Activated gamma-delta T cell treated with anti-CD3 and anti-CD28 coated beads, Interleukin-2, amount 50 U/mL, for 16 hours (primary cell): ENCODE results near the gene MSH3.
"Not testable (repeated sequence)": the region's sequence is repeated elsewhere in the genome, so short reads cannot be mapped to it uniquely, and the experiment has no call there.

ENCODE experiments used
- DNase-seq: peaks from one replicate; pipeline ENCODE4 v3.0.0-alpha.2; 2020; ENCODE audit warnings: low read depth

Gene MSH3

DNA sequence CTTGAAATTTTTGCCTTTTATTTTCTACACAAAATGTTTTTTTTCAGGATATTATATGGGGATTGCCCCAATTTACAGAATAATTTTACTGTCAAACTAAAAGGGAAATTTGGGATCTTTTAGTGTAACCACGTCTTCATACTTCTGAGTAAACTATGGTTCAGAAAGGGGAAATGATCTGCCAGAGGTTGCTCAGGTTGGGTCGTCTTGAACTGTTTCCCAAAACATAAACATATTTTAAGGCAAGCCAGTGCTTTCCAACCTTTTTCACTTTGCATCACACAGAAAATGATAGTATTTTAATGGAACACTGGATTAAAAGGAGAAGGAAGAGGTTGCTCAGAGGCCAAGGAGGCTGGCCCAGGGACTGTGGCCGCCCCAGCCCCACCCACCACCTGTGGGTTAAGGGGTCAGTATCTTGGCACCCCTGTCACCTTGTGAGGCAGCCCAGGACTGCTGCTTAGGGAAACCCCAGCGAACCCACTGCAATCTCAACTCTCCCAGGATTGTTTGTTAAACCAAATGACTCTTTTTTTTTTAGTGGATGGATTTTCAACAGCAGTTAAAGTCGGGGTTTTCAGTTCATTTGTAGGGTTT is 143.1 kb downstream of the MSH3 start:
- no peak for DNase-seq

GRCh38 chr5:80798166-80798565 is 143.7 kb downstream of the MSH3 start:
- no peak for DNase-seq

GRCh38 chr5:80798633-80799032 is 144.2 kb downstream of the MSH3 start:
- no peak for DNase-seq

GRCh38 chr5:80799041-80799440 is 144.6 kb downstream of the MSH3 start:
- DNase-seq = no peak

DNA sequence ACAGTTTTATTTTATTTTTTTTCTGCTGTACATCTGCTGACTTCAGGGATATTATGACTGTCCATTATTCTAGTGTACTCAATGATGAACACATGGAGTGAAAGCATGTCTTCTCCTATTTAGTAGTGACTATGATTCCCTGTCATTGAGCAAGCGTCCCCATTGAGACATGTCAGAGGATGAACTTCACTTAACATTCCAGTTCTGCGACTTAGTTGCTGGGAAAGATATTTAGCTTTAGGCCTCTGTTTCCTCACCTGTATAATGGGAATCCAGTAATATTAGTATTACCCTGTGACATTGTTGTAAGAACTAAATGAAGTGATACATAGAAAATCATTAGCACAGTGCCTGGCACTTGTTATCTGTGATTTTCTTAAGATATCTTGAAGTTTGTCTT is 145.1 kb downstream of the MSH3 start:
- DNase-seq = no peak

GRCh38 chr5:80804332-80804731 is 149.9 kb downstream of the MSH3 start:
- no peak for DNase-seq

GRCh38 chr5:80805038-80805437 is 150.6 kb downstream of the MSH3 start:
- DNase-seq = no peak

- no peak for DNase-seq
Observed at GRCh38 chr5:80806929-80807328, 152.5 kb downstream of the MSH3 start.

- DNase-seq = no peak
Observed at GRCh38 chr5:80809451-80809850, 155.0 kb downstream of the MSH3 start.

DNA sequence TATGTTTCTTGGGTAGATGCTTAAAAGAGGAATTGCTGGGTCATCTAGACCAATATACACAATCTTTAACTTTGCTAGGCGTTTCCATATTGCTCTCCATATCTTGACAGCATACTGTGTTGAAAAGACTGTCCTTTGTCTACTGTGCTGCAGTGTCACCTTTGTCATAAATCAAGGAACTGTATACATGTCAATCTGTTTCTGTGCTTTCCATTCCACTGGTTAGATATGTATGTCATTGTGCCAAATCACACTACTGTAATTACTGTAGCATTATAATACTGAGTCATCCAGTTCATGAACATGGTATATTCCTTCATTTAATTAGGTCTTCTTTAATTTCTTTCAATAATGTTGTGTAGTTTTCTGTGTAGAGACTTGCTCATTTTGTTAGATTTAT is 156.0 kb downstream of the MSH3 start:
- no peak for DNase-seq

DNA sequence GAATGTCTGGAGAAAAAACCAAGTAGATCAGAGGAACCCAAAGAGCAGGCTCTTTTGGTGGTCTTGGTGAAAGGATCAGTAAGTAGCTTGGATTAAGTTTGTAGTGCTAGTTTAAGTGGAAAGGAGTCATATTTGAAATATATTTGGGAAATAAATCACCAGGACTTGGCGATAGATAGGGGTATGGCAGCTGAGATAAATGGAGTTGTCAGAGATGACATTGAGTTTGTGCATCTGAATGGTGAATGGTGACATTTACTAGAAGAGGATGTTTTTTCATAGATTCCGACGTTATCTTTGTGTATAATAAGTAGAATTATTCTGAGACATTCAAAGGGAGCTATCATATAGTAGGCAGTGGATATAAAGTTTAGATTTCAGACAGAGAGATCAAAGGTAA is 162.1 kb downstream of the MSH3 start:
- no peak for DNase-seq

GRCh38 chr5:80820685-80821084 is 166.2 kb downstream of the MSH3 start:
- DNase-seq = no peak

GRCh38 chr5:80822640-80823039 is 168.2 kb downstream of the MSH3 start:
- DNase-seq = no peak

GRCh38 chr5:80824159-80824558 is 169.7 kb downstream of the MSH3 start:
- not testable (repeated sequence) for DNase-seq

DNA sequence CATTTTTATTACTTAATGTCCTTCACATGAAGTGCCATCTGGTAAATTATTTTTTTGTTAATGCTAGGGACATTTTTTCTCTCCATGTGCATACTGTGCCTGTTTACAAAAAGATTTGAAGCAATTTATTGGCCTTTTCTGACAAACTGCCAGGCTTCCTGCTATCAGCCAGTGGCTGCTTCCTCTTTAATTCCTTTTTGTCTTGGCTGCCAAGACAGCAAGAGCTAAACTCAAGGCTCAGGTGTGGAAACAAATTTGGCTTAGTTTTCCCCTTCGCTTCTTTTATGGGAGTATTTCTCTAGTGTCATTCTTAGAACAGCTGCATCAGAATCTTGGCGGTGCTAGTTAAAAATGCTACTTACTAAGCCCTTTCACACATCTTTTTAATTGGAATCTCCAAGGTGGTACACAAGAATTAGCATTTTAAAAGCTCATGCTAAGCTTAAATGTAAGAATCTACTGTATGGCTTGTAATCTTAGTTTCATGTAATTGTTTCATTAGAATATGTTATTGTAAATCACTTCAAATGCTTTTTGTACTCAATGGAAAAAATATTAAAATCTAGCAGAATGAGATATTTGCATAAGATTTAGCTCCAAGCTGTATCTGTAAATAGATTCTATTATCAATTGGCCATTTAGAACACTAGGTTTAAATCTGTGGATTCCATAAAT is 171.5 kb downstream of the MSH3 start:
- no peak for DNase-seq

DNA sequence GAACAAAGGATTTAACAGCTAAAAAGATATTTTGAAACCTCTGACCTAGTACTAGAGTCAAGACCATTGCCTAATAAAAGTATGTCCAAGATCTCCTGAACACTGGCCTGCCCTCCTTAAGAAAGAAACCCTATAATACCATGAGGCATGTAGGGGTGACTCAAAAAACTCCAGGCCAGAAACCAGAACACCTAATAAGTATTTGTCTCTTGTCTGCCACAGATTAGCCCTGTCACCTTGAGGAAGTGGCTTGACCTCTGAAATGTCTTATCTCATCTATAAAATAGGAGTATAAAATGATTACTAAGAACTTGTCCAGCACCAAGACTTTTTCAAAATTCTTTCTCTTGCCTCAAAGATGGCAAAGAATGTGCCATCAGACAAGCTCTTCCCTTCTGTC is 180.3 kb downstream of the MSH3 start:
- DNase-seq = no peak

DNA sequence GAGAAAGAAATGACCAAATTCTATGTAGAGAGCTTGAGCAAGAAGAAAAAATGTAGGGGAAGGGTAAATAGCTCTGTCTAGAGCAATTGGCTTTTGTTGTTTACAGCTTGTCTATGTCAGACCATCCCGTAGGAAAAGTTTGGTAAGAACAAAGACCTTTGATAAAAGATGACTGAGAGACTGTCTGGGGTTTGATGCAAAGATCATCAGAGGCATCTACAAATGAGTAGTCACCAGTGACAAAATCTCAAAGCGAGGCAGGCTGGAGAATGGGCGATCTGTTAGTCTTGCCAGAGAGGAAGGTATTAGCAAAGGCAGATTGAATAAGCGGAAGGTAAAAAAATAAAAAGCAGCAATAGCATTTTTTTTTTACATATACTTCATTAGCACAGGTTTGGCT is 180.7 kb downstream of the MSH3 start:
- DNase-seq = no peak

DNA sequence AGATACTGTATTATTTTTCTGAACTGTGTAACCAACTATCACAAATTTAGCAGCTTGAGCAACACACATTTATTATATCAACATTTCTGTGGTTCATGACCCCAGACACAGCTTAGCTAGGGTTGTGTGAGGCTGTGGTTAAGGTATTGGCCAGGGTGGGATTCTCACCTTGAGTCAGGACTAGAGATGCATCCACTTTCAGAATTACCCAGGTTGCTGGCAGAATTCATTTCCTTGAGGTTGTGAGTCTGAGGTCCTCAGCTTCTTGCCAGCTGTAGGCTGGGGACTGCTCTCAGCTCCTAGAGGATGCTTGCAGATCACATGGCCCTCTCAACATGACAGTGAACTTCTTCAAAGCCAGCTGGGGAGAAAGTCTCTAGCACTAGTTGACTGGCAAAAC is 183.2 kb downstream of the MSH3 start:
- DNase-seq = no peak

DNA sequence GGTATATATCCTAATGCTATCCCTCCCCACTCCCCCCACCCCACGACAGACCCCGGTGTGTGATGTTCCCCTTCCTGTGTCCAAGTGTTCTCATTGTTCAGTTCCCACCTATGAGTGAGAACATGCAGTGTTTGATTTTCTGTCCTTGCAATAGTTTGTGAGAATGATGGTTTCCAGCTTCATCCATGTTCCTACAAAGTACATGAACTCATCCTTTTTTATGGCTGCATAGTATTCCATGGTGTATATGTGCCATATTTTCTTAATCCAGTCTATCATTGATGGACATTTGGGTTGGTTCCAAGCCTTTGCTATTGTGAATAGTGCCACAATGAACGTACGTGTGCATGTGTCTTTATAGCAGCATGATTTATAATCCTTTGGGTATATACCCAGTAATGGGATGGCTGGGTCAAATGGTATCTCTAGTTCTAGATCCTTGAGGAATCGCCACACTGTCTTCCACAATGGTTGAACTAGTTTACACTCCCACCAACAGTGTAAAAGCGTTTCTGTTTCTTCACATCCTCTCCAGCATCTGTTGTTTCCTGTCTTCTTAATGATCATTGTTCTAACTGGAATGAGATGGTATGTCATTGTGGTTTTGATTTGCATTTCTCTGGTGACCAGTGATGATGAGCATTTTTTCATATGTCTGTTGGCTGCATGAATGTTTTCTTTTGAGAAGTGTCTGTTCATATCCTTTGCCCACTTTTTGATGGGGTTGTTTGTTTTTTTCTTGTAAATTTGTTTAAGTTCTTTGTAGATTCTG is 186.8 kb downstream of the MSH3 start:
- DNase-seq = not testable (repeated sequence)

GRCh38 chr5:80846422-80846821 is 192.0 kb downstream of the MSH3 start:
- DNase-seq = not testable (repeated sequence)

DNA sequence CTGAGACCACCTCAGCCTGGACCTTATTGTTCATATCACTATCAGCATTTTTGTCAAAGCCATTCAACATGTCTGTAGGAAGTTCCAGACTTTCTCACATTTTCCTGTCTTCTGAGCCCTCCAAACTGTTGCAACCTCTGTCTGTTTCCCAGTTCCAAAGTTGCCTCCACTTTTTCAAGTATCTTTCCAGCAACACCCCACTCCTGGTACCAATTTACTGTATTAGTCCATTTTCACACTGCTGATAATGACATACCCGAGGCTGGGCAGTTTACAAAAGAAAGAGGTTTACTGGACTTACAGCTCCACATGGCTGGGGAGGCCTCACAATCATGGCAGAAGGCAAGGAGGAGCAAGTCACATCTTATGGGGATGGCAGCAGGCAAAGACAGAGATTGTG is 195.7 kb downstream of the MSH3 start:
- DNase-seq = not testable (repeated sequence)

GRCh38 chr5:80852331-80853245 is 198.1 kb downstream of the MSH3 start:
- no peak for DNase-seq
